ENCODE results near the gene VGF.

DNA sequence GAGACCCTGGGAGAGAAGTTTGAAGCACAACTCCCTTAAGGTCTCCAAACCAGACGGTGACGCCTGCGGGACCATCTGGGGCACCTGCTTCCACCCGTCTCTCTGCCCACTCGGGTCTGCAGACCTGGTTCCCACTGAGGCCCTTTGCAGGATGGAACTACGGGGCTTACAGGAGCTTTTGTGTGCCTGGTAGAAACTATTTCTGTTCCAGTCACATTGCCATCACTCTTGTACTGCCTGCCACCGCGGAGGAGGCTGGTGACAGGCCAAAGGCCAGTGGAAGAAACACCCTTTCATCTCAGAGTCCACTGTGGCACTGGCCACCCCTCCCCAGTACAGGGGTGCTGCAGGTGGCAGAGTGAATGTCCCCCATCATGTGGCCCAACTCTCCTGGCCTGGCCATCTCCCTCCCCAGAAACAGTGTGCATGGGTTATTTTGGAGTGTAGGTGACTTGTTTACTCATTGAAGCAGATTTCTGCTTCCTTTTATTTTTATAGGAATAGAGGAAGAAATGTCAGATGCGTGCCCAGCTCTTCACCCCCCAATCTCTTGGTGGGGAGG, 27.6 kb downstream of the VGF start:
- TF ChIP-seq ZNF331 (CRISPR knock-in tag; IDR thresholded peaks at IDR 0.05; ENCODE audit: low read depth) (no peak), POLR2AphosphoS5 (IDR thresholded peaks at IDR 0.05; ENCODE audit: low read depth) (no peak), EZH2phosphoT487 (IDR thresholded peaks at IDR 0.05; ENCODE audit: unreplicated experiment) (no peak), EZH2 (IDR thresholded peaks at IDR 0.05; ENCODE audit: low read depth, unreplicated experiment) (no peak), CREB1 (CRISPR knock-in tag; IDR thresholded peaks at IDR 0.05; ENCODE audit: low read depth) (no peak), JUNB (IDR thresholded peaks at IDR 0.05; ENCODE audit: unreplicated experiment) (no peak), NANOG (IDR thresholded peaks at IDR 0.05; ENCODE audit: borderline replicate concordance) (no peak), ZNF114 (CRISPR knock-in tag; IDR thresholded peaks at IDR 0.05) (no peak)
- TF ChIP-seq, protein P1, sequence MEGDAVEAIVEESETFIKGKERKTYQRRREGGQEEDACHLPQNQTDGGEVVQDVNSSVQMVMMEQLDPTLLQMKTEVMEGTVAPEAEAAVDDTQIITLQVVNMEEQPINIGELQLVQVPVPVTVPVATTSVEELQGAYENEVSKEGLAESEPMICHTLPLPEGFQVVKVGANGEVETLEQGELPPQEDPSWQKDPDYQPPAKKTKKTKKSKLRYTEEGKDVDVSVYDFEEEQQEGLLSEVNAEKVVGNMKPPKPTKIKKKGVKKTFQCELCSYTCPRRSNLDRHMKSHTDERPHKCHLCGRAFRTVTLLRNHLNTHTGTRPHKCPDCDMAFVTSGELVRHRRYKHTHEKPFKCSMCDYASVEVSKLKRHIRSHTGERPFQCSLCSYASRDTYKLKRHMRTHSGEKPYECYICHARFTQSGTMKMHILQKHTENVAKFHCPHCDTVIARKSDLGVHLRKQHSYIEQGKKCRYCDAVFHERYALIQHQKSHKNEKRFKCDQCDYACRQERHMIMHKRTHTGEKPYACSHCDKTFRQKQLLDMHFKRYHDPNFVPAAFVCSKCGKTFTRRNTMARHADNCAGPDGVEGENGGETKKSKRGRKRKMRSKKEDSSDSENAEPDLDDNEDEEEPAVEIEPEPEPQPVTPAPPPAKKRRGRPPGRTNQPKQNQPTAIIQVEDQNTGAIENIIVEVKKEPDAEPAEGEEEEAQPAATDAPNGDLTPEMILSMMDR (conservative IDR thresholded peaks at IDR 0.05; ENCODE audit: low read depth in 2 of 2): no peak
- TF ChIP-seq, protein P2, sequence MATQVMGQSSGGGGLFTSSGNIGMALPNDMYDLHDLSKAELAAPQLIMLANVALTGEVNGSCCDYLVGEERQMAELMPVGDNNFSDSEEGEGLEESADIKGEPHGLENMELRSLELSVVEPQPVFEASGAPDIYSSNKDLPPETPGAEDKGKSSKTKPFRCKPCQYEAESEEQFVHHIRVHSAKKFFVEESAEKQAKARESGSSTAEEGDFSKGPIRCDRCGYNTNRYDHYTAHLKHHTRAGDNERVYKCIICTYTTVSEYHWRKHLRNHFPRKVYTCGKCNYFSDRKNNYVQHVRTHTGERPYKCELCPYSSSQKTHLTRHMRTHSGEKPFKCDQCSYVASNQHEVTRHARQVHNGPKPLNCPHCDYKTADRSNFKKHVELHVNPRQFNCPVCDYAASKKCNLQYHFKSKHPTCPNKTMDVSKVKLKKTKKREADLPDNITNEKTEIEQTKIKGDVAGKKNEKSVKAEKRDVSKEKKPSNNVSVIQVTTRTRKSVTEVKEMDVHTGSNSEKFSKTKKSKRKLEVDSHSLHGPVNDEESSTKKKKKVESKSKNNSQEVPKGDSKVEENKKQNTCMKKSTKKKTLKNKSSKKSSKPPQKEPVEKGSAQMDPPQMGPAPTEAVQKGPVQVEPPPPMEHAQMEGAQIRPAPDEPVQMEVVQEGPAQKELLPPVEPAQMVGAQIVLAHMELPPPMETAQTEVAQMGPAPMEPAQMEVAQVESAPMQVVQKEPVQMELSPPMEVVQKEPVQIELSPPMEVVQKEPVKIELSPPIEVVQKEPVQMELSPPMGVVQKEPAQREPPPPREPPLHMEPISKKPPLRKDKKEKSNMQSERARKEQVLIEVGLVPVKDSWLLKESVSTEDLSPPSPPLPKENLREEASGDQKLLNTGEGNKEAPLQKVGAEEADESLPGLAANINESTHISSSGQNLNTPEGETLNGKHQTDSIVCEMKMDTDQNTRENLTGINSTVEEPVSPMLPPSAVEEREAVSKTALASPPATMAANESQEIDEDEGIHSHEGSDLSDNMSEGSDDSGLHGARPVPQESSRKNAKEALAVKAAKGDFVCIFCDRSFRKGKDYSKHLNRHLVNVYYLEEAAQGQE (IDR thresholded peaks at IDR 0.05; ENCODE audit: unreplicated experiment): no peak
- TF ChIP-seq, protein P3, sequence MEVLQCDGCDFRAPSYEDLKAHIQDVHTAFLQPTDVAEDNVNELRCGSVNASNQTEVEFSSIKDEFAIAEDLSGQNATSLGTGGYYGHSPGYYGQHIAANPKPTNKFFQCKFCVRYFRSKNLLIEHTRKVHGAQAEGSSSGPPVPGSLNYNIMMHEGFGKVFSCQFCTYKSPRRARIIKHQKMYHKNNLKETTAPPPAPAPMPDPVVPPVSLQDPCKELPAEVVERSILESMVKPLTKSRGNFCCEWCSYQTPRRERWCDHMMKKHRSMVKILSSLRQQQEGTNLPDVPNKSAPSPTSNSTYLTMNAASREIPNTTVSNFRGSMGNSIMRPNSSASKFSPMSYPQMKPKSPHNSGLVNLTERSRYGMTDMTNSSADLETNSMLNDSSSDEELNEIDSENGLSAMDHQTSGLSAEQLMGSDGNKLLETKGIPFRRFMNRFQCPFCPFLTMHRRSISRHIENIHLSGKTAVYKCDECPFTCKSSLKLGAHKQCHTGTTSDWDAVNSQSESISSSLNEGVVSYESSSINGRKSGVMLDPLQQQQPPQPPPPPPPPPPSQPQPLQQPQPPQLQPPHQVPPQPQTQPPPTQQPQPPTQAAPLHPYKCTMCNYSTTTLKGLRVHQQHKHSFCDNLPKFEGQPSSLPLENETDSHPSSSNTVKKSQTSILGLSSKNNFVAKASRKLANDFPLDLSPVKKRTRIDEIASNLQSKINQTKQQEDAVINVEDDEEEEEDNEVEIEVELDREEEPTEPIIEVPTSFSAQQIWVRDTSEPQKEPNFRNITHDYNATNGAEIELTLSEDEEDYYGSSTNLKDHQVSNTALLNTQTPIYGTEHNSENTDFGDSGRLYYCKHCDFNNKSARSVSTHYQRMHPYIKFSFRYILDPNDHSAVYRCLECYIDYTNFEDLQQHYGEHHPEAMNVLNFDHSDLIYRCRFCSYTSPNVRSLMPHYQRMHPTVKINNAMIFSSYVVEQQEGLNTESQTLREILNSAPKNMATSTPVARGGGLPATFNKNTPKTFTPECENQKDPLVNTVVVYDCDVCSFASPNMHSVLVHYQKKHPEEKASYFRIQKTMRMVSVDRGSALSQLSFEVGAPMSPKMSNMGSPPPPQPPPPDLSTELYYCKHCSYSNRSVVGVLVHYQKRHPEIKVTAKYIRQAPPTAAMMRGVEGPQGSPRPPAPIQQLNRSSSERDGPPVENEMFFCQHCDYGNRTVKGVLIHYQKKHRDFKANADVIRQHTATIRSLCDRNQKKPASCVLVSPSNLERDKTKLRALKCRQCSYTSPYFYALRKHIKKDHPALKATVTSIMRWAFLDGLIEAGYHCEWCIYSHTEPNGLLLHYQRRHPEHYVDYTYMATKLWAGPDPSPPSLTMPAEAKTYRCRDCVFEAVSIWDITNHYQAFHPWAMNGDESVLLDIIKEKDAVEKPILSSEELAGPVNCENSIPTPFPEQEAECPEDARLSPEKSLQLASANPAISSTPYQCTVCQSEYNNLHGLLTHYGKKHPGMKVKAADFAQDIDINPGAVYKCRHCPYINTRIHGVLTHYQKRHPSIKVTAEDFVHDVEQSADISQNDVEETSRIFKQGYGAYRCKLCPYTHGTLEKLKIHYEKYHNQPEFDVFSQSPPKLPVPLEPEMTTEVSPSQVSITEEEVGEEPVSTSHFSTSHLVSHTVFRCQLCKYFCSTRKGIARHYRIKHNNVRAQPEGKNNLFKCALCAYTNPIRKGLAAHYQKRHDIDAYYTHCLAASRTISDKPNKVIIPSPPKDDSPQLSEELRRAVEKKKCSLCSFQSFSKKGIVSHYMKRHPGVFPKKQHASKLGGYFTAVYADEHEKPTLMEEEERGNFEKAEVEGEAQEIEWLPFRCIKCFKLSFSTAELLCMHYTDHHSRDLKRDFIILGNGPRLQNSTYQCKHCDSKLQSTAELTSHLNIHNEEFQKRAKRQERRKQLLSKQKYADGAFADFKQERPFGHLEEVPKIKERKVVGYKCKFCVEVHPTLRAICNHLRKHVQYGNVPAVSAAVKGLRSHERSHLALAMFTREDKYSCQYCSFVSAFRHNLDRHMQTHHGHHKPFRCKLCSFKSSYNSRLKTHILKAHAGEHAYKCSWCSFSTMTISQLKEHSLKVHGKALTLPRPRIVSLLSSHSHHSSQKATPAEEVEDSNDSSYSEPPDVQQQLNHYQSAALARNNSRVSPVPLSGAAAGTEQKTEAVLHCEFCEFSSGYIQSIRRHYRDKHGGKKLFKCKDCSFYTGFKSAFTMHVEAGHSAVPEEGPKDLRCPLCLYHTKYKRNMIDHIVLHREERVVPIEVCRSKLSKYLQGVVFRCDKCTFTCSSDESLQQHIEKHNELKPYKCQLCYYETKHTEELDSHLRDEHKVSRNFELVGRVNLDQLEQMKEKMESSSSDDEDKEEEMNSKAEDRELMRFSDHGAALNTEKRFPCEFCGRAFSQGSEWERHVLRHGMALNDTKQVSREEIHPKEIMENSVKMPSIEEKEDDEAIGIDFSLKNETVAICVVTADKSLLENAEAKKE (CRISPR knock-in tag; IDR thresholded peaks at IDR 0.05): no peak
- TF ChIP-seq, protein P4, sequence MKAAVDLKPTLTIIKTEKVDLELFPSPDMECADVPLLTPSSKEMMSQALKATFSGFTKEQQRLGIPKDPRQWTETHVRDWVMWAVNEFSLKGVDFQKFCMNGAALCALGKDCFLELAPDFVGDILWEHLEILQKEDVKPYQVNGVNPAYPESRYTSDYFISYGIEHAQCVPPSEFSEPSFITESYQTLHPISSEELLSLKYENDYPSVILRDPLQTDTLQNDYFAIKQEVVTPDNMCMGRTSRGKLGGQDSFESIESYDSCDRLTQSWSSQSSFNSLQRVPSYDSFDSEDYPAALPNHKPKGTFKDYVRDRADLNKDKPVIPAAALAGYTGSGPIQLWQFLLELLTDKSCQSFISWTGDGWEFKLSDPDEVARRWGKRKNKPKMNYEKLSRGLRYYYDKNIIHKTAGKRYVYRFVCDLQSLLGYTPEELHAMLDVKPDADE (IDR thresholded peaks at IDR 0.05): no peak
